ENCODE data around the gene ITGBL1.
"Not testable (repeated sequence)": the region's sequence is repeated elsewhere in the genome, so short reads cannot be mapped to it uniquely, and the experiment has no call there.

ITGBL1 gene

DNA sequence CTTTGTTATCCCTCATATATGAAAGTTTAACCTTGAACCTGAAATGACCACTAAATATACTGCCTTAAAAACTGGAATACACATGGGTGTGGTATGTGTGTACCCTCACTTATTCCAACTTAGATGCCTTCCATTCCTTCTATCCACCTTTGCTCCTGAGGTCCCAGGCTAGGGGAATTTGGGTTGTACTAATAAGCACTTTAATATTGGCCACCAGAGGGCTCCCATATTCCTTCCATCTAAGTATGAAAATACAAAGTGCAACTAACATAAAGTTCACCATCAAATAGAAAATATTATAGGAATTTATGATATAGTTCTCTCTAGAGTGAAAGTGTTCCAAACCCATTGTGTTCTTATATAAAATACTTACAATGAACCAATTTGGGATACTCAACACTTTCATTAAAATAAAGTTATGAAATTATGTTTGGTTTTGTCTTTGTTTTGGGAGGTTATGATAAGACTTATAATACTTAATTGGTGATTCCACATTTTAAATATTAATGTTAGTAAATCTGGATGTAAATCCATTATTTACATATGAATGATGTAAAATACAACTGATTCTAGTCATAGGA is 62.3 kb downstream of the ITGBL1 start:
- DNase-seq (ENCODE audit: low read depth), result no peak

DNA sequence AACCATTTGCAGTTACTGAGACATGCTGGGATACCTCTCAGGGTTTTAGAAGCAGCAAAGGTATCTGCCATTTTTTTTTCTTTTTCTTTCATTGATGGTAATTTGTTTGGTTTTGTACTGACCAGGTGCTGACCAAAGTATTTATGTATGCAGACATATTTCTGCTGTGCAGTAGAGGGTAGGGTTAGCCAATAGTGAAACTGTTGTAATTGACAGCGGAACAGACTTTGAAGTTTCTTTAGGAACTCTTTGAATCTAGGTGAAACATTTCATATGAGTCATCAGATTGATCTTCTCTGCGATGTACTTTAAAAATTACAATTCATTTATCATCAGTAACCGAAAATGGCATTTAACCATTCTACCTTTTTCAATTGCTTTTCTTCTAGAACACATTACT is 63.0 kb downstream of the ITGBL1 start:
- no peak for DNase-seq (ENCODE audit: low read depth)

DNA sequence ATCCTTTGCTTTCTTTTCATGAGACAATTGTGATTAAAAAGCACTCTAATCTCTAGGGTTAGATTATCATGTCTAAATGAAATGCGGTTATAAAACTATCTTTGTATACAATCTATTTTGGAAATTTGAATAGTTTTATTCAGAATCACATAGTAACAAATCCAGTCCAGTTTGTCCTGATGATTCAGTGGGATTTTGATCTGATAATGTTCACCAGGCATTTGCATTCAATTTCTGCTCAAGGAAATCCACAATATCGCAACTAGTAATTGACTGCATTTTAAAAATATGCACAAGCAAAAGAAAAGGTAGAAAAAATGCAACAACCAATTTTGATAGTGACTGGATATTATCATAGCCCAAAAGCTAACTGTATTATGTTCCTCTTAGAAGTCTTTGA is 63.8 kb downstream of the ITGBL1 start:
- no peak for DNase-seq (ENCODE audit: low read depth)

DNA sequence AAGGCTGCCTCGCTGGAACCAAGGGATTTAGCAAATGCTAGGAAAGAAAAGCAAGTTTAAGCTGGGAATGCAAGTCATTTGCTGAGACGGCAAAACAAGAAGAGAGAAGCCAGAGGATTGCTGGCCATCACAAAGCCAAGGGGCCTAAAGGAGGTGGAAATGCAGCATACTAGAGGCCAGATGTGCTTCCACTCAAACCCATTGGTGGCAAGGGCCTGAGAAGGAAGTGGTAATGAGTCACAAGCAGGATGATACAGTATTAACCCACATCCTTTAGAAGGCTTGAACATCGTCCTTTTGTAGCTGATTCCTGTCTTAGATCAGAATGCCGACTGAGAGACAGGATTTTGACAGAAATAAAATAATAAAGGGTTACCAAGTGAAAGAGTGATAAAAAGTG is 68.2 kb downstream of the ITGBL1 start:
- DNase-seq (ENCODE audit: low read depth), result no peak

DNA sequence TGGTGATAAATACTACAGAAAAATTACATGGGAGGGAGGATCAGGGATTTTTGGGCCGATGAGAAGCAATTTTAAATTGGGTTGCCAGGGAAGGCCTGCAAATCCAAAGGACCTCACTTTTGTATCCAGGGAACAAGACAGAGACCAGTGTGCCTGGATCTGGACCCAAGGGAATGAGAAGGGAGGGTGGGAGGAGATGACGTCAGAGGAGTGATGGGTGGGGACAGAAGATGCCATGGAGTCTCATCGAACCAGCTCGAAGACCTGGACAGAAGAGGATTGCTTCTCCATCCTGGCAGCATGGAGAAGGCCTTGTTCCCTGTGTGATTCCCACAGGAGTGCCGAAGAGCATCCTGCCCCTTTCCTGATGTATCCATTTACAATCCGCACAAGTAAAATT is 68.9 kb downstream of the ITGBL1 start:
- no peak for DNase-seq (ENCODE audit: low read depth)

DNA sequence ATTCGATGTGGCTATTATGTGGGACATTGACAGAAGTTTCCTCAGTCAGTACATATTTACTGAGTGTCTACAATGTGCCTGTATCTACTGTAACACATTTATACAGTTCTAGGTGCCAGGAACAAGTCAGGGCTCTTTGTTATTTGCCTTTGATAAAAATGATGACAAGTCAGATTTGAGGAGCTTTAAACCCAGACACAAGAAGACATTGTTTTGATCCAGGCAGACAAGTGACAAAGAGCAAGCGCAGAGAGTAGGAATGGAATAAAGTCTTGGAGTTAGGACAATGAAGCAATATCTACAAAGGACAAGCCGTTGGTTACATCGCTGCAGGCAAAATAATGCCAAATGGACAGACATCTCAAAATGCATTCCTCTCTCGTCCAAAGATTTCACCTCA is 70.1 kb downstream of the ITGBL1 start:
- no peak for DNase-seq (ENCODE audit: low read depth)

DNA sequence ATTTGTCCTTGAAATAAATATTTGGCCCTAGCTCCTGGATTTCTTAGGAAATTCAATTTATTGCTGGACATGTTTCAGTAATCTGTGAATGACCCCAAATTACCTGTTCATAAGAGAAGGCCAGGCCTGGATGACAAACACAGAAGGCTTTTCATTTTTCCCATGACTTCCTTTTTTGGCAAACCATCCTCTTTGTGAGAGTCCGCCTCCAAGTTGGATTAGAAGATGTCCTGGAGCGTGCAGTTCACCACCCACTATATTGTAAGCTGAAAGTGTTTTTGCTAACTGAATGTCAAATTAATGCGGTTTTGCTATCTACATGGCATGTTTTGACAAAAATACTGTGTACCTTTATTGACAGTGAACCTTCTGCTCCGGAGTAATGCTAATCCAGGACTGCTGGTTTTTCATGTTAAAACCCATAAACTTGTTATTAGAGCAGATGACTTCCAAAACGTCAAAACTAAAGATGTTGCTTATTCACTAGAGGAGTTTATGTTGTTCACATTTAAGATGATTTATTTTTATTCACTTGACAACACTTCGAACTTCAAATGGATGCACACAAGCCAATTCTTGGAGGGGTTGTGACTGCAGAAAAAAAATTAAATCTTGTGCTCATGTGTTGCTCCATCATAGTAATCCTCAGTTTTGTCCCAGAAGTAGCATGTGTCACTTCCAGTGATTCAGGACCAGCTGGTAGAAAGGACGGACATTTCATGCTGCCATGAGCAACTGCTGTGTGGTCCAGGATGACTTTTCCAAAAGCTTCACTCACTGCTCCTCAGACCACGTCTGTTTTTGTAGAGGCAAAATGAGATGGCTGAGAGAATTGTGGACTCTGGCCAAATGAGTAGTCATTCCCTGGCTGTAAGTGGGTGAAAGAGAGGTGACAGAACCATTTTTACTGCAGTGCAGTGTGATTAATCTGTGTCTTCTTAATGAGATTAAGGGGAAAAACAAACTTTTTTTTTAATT is 71.0 kb downstream of the ITGBL1 start:
- DNase-seq (ENCODE audit: low read depth), result no peak

DNA sequence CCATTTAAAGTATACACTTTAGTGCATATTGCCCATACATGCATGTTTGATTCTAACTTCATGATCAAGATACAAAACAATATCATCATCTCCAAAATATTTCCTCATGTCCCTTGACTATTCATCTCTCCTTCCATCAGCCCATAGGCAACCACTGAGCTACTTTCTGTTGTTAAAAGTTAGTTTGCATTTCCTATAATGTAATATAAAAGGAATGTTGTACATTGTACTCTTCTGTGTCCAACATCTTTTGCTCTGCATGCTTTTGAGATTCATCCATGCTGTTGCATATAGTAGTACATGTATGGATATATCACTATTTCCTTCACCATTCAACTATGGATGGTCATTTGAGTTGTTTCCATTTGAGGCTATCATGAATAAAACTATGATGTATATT is 74.7 kb downstream of the ITGBL1 start:
- no peak for DNase-seq (ENCODE audit: low read depth)

DNA sequence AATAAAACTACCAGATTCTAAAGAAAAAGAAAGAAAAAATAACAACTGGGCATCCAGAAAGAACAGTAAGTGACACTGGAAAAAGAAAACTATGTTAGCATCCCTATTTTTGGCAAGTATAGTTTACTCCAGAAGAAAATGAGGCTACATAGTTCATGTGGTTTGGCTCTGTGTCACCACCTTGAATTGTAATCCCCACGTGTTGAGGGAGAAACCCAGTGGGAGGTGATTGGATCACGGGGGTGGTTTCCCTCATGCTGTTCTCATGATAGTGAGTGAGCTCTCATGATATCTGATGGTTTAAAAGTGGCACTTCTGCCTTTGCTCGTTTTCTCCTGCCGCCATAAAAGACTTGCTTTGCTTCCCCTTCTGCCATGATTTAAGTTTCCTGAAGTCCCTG is 76.9 kb downstream of the ITGBL1 start:
- DNase-seq (ENCODE audit: low read depth), result no peak

DNA sequence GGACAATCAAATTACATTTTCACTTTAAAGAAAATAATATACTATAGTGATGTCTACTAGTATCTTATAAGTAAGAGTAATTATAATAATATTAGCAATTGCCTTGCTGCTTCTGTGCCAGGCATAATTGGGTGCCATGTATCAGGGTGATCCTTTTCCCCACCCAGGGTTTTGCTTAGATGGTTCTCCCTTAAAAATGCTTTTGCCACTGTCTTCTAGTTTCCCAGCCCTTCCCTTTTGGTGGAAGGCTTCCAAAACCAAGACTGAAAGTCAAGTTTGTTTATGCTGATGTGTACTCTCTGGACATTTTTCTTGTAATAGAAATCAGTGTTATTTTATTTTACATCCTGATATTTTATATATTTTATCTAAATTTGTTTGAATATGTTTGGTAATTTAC is 77.8 kb downstream of the ITGBL1 start:
- DNase-seq (ENCODE audit: low read depth), result no peak

DNA sequence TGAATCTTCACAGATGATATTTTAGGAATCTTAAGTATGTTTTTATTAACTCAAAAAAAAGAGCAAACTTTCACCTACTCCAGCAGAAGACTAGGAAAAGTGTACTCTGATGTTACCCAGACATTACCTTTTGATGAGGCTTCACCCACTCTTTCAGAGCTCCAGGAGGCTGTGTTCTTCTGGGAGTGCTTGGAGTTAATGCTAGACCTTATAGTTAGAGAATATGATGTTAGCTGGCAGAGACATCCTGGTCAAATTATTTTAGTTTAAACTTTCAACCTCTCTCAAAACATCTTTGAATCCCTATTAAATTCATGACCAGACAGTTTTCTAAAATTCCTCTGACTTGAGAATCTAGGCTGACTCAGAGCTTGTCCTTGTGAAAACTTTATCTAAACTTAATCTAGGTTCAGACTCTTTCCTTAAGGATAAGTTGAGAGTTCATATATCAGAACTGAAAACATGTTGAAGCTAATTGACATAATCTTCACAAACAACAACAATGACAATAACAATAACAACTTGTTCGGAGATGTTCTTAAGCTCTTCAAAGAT is 82.8 kb downstream of the ITGBL1 start:
- no peak for DNase-seq (ENCODE audit: low read depth)

DNA sequence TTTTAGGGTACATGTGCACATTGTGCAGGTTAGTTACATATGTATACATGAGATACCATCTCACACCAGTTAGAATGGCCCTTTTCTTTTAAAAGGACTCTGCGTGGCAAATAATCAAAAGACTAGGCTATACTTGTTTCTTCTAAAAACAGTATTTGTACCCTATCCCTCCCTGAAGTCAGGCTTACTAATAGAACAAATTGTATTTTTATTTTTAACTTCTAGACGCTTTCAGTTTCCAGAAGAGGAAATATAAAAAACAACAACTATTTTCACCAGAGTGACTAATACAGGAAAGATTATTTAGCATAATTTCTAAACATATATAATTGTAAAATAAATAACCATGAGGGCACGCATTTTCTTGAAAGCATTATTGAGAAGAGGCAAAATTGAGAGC is 83.6 kb downstream of the ITGBL1 start:
- DNase-seq (ENCODE audit: low read depth), result no peak

DNA sequence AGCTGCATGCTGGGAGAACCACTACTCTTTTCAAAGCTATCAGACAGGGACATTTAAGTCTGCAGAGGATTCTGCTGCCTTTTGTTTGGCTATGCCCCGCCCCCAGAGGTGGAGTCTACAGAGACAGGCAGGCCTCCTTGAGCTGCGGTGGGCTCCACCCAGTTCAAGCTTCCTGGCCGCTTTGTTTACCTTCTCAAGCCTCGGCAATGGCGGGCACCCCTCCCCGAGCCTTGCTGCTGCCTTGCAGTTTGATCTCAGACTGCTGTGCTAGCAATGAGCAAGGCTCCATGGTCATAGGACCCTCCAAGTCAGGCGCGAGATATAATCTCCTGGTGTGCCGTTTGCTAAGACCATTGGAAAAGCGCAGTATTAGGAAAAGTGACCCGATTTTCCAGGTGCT is 92.1 kb downstream of the ITGBL1 start:
- DNase-seq (ENCODE audit: low read depth), result not testable (repeated sequence)

DNA sequence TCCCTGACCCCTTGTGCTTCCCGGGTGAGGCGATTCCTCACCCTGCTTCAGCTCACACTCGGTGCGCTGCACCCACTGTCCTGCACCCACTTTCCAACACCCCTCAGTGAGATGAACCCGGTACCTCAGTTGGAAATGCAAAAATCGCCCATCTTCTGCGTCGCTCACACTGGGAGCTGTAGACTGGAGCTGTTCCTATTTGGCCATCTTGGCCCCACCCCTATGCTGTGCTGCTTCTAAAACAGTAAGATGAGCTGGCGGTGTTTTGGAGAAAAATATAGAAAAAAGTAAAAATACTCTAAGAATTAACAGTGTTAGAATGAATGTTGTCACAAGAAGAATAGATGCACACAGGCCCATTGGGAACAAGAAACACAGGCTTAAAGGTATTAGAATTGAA is 92.5 kb downstream of the ITGBL1 start:
- no peak for DNase-seq (ENCODE audit: low read depth)

DNA sequence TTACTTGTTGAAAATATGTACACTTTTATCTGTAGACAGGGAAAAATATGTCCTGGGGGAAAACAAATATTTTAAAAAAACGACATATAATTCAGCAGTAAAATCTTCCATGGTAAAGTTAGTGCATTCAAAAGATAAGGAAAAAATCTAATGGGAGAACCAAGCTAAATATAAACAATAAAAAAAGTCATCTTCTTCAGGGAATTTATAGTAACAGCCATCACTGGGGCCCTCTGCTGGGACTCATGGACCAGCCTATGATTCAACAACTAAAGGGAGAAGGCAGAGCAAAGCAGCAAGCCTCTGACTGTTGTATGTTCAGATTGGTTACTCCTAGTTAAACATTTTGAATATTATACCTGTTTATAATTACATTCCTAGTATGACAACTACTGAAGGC is 93.0 kb downstream of the ITGBL1 start:
- no peak for DNase-seq (ENCODE audit: low read depth)

DNA sequence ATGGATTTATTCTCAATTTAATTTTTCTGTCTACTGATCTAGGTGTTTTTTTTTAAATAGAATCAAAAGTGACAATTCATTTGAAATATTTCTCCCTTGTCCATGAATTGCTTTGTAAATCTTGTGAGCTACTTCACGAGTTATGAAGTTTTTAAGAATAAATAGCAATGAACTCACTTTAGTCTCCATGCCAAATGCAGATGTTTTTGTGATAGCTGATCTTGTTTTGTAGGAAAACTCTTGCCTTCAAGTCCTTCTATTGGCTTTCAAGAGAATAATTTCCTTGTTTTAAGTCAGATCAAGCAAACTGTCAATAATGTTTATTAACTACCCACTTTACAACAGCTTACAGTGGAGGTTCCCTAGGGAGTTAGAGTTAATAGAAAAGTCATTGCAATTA is 99.8 kb downstream of the ITGBL1 start:
- no peak for DNase-seq (ENCODE audit: low read depth)

DNA sequence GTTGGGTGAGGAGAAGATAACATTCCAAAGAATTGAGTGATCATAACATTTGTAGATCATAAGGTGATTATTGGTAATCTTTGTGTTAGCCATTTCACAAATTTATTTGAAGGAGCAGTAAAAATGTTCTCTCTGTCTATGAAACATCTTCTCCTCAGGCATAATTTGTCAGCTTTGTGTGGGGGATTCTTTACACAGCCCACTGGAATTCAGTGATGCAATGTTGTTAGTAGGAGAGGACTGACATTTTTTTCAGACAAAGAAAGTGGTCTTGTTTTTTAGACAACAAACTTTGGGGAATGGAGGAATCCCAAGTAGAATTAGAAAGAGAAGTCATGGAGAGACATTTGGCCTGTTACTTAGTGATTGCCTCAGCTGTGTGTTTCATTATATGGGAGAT is 100.3 kb downstream of the ITGBL1 start:
- no peak for DNase-seq (ENCODE audit: low read depth)

DNA sequence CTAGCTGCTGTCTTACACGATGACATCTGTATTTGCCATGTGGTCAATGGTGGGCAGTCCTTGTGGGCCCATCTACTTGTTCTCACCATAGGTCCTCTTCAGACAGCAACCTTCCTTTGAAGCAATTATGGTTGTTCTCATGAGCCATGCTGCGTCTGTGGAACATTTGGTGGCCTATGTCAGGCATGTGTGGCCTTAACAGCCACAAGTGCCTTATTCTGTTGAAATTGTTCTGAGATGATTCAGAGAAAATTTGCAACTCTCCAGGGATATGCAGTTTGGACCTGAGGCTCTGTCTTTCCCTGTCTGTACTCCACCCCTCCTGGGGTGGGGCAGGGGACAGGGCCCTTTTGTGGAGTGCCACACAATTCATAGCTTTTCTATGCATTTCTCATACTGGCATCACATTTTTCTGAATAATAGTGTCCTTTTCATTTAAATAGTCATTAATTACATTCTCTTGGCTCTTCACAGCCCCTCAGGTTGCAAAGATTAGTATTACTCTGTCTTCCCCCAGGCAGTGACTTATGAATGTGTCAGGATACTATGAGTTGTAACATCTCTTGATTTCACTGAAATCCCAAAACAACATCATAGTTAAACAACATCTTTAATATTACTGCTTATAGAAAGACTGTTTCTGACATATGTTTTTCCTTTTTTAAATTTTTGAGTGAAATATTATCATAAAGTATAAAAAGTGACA is 102.1 kb downstream of the ITGBL1 start:
- no peak for DNase-seq (ENCODE audit: low read depth)

DNA sequence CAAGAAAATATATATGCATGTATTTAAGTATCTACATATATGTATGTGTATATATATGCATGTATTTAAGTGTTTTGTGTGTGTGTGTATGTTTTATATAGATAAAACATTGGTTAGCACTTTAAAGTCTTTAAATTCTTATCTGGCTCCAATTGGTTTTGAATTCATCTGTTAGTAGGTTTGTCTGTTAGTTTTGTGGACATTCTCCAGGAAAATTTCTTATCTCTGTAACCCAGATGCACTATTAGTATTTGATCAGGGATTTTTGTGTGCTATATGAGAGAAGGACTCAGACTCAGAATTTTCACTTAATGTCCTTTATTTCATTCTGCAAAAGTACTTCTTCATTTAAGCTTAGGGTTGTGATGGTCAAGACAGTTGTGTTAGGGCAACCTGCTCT is 103.1 kb downstream of the ITGBL1 start:
- DNase-seq (ENCODE audit: low read depth), result no peak

DNA sequence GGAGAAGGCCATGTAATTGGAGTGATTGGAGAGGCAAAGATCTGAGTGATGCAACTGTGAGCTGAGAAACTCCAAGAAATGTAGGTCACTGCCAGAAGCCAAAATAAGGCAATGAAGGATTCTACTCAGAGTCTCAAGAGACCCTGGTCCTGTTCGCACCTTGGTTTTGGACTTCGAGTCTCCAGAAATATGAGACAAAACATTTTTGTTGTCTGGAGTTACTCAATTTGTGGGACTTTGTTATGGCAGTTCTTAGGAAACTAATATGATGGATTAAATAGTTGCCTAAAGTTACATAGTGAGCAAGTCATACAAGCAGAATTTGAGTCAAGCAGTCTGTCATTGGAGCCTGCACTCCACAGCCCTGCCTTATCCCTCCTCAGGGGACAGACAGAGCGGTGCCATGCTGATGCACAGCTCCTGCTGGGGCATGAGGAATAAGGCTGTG is 104.2 kb downstream of the ITGBL1 start:
- no peak for DNase-seq (ENCODE audit: low read depth)

DNA sequence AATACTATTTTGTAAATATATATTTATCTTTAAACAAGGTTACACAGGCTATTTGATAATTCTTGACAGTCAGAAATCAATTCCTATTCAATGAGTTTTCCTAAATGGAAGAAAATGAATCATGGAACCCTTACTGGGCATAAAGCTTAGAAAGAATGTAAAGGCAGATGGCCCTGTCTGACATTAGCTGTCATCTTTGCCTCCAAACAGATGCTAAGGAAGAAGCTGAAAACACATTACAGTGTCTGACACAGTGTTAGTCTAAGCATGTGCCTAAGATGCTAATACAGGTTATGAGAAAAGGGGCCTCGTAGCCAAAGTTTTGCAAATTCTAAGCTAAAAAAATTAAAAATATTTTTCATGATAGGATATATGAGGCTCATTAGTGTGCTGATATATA is 112.8 kb downstream of the ITGBL1 start:
- no peak for DNase-seq (ENCODE audit: low read depth)

DNA sequence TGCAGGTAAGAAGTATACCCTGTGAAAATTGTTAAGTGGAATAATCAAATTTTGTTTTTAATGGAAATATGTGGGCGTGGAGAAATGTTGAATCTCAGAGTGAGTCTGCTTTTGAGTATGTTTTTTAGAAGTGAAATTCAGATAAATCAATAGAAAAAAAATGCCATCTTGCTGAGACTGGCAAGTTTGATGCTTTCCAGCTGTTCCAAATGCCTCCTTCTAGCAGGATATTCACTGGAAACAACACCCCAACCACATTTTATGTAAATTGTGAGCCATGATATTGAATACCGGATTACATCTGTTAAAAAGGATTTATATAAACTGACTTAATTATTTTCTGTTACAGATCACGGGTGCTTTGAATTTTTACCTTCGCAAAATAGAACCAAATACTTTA is 115.4 kb downstream of the ITGBL1 start:
- no peak for DNase-seq (ENCODE audit: low read depth)

DNA sequence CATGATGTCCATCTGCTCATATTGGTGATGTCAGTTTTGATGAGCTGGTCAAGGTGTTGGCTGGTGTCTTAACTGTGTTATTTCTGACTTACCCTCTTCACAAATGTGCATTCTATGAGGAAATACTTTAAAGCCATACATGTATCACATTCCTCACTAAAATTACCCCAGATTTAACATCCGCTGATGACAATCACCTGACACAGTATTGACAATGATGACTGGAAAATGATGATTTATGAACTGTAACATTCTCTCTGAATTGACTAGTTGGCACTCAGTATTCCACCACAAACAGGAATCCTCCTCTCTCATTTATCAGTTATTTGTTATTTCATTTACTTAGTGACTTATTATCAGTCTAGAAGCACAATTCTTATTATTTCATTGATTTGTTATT is 117.3 kb downstream of the ITGBL1 start:
- DNase-seq (ENCODE audit: low read depth), result no peak

All from activated T-cell treated with anti-CD3 and anti-CD28 coated beads for 24 hours (primary cell).